Activated naive CD4-positive, alpha-beta T cell treated with anti-CD3 and anti-CD28 coated beads for 36 hours (primary cell): ENCODE results near the gene SLC9A3. TPM values are rescaled to one million over a fixed set of nuclear protein-coding genes. Genes with fewer than 3 reads are reported as not detected.

ENCODE experiments used
- CTCF ChIA-PET: fragments of 350-600 bp; sonication (Branson Sonifier 250); formaldehyde crosslinking; loops from one replicate; lab custom pipeline; 2021; ENCODE audit warnings: antibody characterized with exemption; lab: Charles Lee
- DNase-seq: peaks from one replicate; pipeline ENCODE4 v3.0.0-alpha.2; 2020
- H3K27ac Mint-ChIP-seq: one replicate; pipeline ENCODE4 v1.8.0; 2021; ENCODE audit warnings: mild to moderate bottlenecking, mixed read lengths
- H3K27me3 Mint-ChIP-seq: one replicate; pipeline ENCODE4 v1.8.0; 2021; ENCODE audit warnings: low read depth, mixed read lengths
- H3K36me3 Mint-ChIP-seq: one replicate; pipeline ENCODE4 v1.8.0; 2021; ENCODE audit warnings: low read depth, mixed read lengths
- H3K4me1 Mint-ChIP-seq: one replicate; pipeline ENCODE4 v1.8.0; 2021; ENCODE audit warnings: low read depth, mixed read lengths
- H3K4me3 Mint-ChIP-seq: one replicate; pipeline ENCODE4 v1.8.0; 2021; ENCODE audit warnings: mild to moderate bottlenecking, moderate library complexity, mixed read lengths
- H3K9me3 Mint-ChIP-seq: one replicate; pipeline ENCODE4 v1.8.0; 2021; ENCODE audit warnings: mixed read lengths
- intact Hi-C: fragments of 100-400 bp; cut with micrococcal nuclease; formaldehyde crosslinking; loops from one replicate; pipeline ENCODE4 v1.15.1; 2023
- total RNA-seq, 2 experiments: library from RNA; stranded (reverse); gene quantifications; one replicate each; pipeline ENCODE4 v1.2.3, GENCODE V29; 2021

SLC9A3 gene
- total RNA-seq, 2 experiments from 2014 or later: 1.6 to 2.3 TPM

GRCh38 chr5:431001-431710 lies 93.1 kb downstream of the SLC9A3 start:
- H3K4me3 Mint-ChIP-seq: no peak overlapping the region
- no peak overlapping the region for H3K27ac Mint-ChIP-seq
- no peaks in the 10 kb centered on the region for H3K27me3 Mint-ChIP-seq
- CTCF ChIA-PET: interaction anchor here (0.6 to 1.1 kb wide), 4 partner anchors 50 to 309 kb away, joined by 3 to 10 read pairs (median 4); no protein-coding TSS in a partner anchor
- peak; percentile 60 for DNase-seq
- intact Hi-C loops: loop anchor here (1.0 kb wide), 2 partner anchors 114 to 243 kb away; no protein-coding TSS in a partner anchor
- no peaks in the 10 kb centered on the region for H3K36me3 Mint-ChIP-seq
- H3K9me3 Mint-ChIP-seq: no peaks in the 10 kb centered on the region
- no peaks in the 10 kb centered on the region for H3K4me1 Mint-ChIP-seq

DNA sequence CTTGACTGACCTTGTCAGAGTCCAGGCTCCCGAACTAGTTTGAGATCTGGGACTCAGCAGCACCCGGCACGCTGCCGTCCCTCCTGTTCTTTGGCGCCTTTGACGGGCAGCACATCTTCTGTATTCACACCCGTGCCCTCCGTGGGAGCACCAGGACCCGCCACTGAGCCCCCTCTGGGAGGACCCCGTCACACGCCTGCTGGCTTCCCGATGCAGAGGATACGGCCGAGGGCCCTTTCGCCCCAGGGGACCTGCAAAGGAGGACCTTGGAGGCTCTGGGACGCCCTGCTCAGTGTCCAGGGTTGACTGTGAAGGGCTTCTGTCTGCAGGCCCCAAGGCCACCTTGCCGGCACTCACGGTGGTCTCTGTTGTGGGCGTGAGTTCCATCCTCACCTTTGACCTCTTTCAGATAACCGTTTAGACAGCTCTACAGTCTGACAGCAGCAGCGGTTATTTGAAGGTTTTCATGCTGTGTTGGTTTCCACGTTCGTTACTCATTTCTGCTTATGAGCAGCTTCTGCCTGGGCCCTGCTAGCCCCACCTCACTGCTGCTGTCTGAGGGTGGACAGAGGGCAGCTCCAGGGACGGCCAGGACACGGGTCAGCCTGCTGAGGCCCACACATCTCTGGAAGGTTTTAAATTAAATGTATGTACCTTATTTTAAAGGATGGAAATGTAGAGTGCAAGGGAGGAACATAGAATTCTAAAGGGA lies 93.9 kb downstream of the SLC9A3 start:
- no peak overlapping the region for H3K4me3 Mint-ChIP-seq
- no peak for DNase-seq
- CTCF ChIA-PET: interaction anchor here (1.1 kb wide), 1 partner anchor 114 kb away, joined by 10 read pairs; no protein-coding TSS in a partner anchor
- intact Hi-C loops: no loop called here
- H3K36me3 Mint-ChIP-seq: no peaks in the 10 kb centered on the region
- H3K27ac Mint-ChIP-seq: no peak overlapping the region
- no peaks in the 10 kb centered on the region for H3K27me3 Mint-ChIP-seq
- no peaks in the 10 kb centered on the region for H3K4me1 Mint-ChIP-seq
- H3K9me3 Mint-ChIP-seq: no peaks in the 10 kb centered on the region

- Mint-ChIP-seq H3K36me3 (no peaks in the 10 kb centered on the region), H3K4me1 (no peaks in the 10 kb centered on the region), H3K9me3 (no peaks in the 10 kb centered on the region), H3K27ac (no peak overlapping the region), H3K4me3 (no peak overlapping the region), H3K27me3 (no peaks in the 10 kb centered on the region)
- no peak for DNase-seq
- intact Hi-C loops: no loop called here
- CTCF ChIA-PET: no interaction called here
Measured at GRCh38 chr5:429453-430188, 94.6 kb downstream of the SLC9A3 start.

DNA sequence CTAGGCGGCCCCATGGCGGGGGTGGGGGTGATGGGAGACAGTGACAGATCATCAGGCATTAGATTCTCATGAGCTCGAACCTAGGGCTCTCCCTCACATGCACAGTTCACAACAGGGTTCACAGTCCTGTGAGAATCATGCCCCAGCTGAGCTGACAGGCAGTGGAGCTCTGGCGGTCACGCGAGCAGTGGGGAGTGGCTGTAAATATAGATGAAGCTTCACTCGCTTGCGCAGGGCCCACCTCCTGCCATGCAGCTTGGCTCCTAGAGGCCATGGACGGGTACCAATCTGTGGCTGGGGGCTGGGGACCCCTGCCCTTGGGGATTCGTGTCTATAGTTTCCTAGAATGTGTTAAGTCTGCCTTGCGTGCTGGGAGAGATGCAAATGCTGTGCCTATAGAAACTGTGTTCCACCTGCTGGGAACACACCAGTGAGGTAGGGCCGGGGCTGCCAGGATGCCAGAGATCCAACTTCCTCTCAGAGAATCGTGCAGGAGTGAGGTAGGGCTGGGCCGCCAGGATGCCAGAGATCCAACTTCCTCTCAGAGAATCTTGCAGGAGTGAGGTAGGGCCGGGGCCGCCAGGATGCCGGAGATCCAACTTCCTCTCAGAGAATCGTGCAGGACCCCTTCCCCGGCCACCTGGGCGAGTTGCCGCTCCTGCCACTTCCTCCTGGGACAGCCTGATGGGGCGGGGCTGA lies 95.3 kb downstream of the SLC9A3 start:
- CTCF ChIA-PET: interaction anchor here (0.9 to 1.0 kb wide), 3 partner anchors 14 to 354 kb away, joined by 3 read pairs; partner anchors contain the start of gene EXOC3
- H3K36me3 Mint-ChIP-seq: no peaks in the 10 kb centered on the region
- intact Hi-C loops: no loop called here
- H3K4me3 Mint-ChIP-seq: no peak overlapping the region
- H3K27ac Mint-ChIP-seq: no peak overlapping the region
- DNase-seq: no peak
- no peaks in the 10 kb centered on the region for H3K4me1 Mint-ChIP-seq
- H3K9me3 Mint-ChIP-seq: no peaks in the 10 kb centered on the region
- no peaks in the 10 kb centered on the region for H3K27me3 Mint-ChIP-seq

DNA sequence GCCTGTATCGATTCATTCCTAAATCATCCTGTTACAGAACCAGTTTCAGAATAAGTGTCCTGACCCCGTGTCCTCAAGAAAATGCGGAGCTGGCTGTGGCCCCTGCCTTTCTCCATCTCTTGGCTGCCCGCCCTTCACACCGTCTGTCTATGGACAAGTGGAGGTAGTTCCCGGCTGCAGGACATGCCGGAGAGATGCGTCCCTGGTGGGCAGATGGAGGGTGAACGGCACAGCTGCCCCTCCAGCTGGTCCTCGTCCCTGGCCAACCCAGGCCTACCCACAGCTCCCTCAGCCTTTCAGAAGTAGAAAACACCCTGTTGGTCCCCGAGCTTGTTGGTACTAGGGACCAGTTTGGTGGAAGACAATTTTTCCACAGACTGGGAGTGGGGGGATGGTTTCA lies 96.0 kb downstream of the SLC9A3 start:
- CTCF ChIA-PET: interaction anchor here (0.9 to 1.0 kb wide), 3 partner anchors 15 to 354 kb away, joined by 3 read pairs; partner anchors contain the start of gene EXOC3
- Mint-ChIP-seq H3K4me1 (no peaks in the 10 kb centered on the region), H3K27ac (no peak overlapping the region), H3K9me3 (no peaks in the 10 kb centered on the region), H3K27me3 (no peaks in the 10 kb centered on the region), H3K4me3 (no peak overlapping the region), H3K36me3 (no peaks in the 10 kb centered on the region)
- intact Hi-C loops: no loop called here
- no peak for DNase-seq

DNA sequence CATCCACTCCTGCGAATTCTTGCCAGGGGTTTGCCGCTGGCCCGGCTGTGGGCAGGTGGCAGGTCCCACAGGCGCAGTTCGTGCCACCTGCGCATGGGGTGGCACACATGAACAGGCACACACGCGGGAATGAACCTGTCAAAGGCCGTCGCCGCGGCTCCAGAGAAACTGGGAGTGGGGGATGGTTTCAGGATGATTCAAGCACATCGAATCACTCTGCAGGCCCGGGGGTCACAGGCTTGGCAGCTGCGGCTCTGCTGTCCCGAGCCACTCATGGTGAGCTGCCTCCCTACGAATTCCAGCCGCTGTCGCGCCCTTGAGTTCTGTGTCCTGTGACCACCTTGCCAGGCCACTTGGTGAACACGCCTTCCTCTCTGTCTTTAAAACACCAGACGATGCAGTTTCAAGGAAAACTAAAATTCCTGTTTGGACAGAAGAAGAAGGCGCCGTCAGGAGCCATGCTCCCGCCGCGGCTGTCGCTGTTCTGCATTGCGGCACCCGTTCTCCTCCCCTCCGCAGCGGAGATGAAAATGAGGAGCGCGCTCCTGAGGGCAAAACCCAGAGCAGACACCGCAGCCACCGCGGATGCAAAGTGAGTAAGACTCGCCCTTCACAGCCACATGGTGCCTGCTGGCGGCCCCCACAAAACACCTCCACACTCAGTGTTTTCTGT lies 96.7 kb downstream of the SLC9A3 start:
- no peaks in the 10 kb centered on the region for H3K4me1 Mint-ChIP-seq

GRCh38 chr5:426392-426976 lies 97.8 kb downstream of the SLC9A3 start:
- no peaks in the 10 kb centered on the region for H3K27me3 Mint-ChIP-seq
- intact Hi-C loops: no loop called here
- CTCF ChIA-PET: interaction anchor here (0.7 to 1.4 kb wide), 4 partner anchors 89 to 238 kb away, joined by 3 to 5 read pairs (median 4); no protein-coding TSS in a partner anchor
- DNase-seq: no peak
- no peaks in the 10 kb centered on the region for H3K9me3 Mint-ChIP-seq
- no peaks in the 10 kb centered on the region for H3K36me3 Mint-ChIP-seq
- no peaks in the 10 kb centered on the region for H3K4me1 Mint-ChIP-seq
- no peak overlapping the region for H3K4me3 Mint-ChIP-seq
- no peak overlapping the region for H3K27ac Mint-ChIP-seq

More for the DNA sequence above, 96.7 kb downstream of the SLC9A3 start:
- H3K9me3 Mint-ChIP-seq: no peaks in the 10 kb centered on the region
- no peak for DNase-seq
- H3K27me3 Mint-ChIP-seq: no peaks in the 10 kb centered on the region
- CTCF ChIA-PET: interaction anchor here (0.6 to 0.9 kb wide), 2 partner anchors 13 to 353 kb away, joined by 3 read pairs; no protein-coding TSS in a partner anchor
- H3K4me3 Mint-ChIP-seq: no peak overlapping the region
- no peaks in the 10 kb centered on the region for H3K36me3 Mint-ChIP-seq
- intact Hi-C loops: no loop called here
- no peak overlapping the region for H3K27ac Mint-ChIP-seq

DNA sequence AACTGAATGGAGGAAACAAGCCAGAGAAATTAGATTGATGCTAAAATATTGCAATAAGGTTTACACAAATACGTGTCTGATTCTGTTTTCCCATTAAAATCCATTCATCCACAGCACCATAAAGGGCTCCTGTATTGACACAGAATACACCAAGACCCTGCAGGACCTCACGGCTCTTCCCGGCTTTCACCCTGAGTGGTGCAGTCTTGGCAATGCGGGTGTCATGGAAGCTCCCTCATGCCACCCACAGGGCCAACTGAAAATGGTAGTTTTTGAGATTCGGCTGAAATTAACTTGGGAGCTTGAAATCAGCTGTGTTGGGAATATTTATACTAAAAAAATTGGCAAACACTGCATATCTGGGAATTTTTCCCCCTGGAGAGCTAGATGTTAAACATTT lies 98.5 kb downstream of the SLC9A3 start:
- Mint-ChIP-seq H3K4me3 (no peak overlapping the region), H3K36me3 (no peaks in the 10 kb centered on the region), H3K9me3 (no peaks in the 10 kb centered on the region), H3K4me1 (no peaks in the 10 kb centered on the region), H3K27me3 (no peaks in the 10 kb centered on the region), H3K27ac (no peak overlapping the region)
- intact Hi-C loops: loop anchor here (1.0 kb wide), 2 partner anchors 106 to 237 kb away; no protein-coding TSS in a partner anchor
- peak; percentile 60 for DNase-seq
- CTCF ChIA-PET: interaction anchor here (0.7 to 1.4 kb wide), 5 partner anchors 12 to 237 kb away, joined by 3 to 5 read pairs (median 4); no protein-coding TSS in a partner anchor

DNA sequence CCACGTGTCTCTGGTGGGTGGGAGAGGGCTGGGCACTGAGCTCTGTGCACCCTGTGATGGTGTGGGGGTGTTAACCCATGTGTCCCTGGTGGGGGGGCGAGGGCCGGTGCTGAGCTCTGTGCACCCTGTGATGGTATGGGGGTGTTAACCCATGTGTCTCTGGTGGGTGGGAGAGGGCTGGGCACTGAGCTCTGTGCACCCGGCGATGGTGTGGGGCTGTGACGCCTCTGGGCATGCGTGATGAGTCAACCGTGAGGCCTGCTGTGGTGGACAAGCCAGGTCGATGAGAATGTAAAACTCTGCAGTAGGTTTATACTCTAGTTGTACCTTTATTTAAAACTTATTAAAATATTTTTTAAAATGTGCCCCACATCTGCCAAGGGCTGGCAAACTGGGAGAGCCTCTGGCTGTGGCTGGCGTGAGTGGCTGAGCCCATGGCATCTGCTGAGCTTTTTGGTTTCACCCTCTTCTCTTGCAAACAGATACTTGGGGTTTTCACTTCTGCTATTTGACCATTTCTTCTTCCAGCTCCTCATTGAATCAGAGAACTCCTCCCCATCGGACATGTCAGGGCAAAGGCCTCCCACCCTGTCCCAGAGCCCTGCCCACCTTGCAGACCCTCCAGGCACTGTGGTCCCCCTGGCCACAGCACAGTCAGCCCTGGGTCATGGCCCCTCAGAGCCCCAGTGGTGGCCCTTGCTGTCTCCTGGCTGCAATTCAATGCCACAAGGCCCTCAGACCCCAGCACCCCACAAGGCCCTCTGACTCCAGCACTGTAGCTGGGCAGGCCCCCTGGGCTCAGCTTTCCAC lies 99.7 kb downstream of the SLC9A3 start:
- Mint-ChIP-seq H3K4me1 (no peaks in the 10 kb centered on the region), H3K27me3 (no peaks in the 10 kb centered on the region), H3K9me3 (no peaks in the 10 kb centered on the region), H3K36me3 (no peaks in the 10 kb centered on the region), H3K27ac (no peak overlapping the region), H3K4me3 (no peak overlapping the region)
- DNase-seq: no peak
- intact Hi-C loops: loop anchor here (1.0 kb wide), 2 partner anchors 105 to 236 kb away; no protein-coding TSS in a partner anchor
- CTCF ChIA-PET: interaction anchor here (0.6 to 1.2 kb wide), 3 partner anchors 10 to 148 kb away, joined by 3 to 4 read pairs (median 3); no protein-coding TSS in a partner anchor

GRCh38 chr5:423626-424261 lies 100.5 kb downstream of the SLC9A3 start:
- DNase-seq: no peak
- CTCF ChIA-PET: interaction anchor here (0.6 to 0.7 kb wide), 2 partner anchors 20 to 147 kb away, joined by 3 read pairs; no protein-coding TSS in a partner anchor
- Mint-ChIP-seq H3K9me3 (no peaks in the 10 kb centered on the region), H3K27me3 (no peaks in the 10 kb centered on the region), H3K4me1 (no peaks in the 10 kb centered on the region), H3K27ac (no peak overlapping the region), H3K36me3 (no peaks in the 10 kb centered on the region), H3K4me3 (no peak overlapping the region)
- intact Hi-C loops: no loop called here
